ENCODE data around the gene NAALADL1. TPM values are rescaled to one million over a fixed set of nuclear protein-coding genes. Genes with fewer than 3 reads are reported as not detected.

Gene NAALADL1
- total and polyA plus RNA-seq, 2 experiments from 2014 or later, result 11.1 to 13.7 TPM

DNA sequence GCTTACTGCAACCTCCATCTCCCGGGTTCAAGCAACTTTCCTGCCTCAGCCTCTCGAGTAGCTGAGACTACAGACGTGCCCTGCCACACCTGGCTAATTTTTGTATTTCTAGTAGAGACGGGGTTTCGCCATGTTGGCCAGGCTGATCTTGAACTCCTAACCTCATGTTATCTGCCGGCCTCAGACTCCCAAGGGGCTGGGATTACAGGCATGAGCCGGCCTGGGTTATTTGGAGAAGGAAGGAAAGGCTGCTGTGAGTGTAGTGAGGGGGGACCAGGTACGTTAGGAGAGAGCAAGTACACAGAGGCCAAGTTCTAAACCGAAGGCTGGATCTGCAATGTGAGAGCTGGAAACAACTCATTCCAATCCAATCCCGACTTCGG is 62.0 kb downstream of the NAALADL1 start (continued):
- TF ChIP-seq, protein P1, sequence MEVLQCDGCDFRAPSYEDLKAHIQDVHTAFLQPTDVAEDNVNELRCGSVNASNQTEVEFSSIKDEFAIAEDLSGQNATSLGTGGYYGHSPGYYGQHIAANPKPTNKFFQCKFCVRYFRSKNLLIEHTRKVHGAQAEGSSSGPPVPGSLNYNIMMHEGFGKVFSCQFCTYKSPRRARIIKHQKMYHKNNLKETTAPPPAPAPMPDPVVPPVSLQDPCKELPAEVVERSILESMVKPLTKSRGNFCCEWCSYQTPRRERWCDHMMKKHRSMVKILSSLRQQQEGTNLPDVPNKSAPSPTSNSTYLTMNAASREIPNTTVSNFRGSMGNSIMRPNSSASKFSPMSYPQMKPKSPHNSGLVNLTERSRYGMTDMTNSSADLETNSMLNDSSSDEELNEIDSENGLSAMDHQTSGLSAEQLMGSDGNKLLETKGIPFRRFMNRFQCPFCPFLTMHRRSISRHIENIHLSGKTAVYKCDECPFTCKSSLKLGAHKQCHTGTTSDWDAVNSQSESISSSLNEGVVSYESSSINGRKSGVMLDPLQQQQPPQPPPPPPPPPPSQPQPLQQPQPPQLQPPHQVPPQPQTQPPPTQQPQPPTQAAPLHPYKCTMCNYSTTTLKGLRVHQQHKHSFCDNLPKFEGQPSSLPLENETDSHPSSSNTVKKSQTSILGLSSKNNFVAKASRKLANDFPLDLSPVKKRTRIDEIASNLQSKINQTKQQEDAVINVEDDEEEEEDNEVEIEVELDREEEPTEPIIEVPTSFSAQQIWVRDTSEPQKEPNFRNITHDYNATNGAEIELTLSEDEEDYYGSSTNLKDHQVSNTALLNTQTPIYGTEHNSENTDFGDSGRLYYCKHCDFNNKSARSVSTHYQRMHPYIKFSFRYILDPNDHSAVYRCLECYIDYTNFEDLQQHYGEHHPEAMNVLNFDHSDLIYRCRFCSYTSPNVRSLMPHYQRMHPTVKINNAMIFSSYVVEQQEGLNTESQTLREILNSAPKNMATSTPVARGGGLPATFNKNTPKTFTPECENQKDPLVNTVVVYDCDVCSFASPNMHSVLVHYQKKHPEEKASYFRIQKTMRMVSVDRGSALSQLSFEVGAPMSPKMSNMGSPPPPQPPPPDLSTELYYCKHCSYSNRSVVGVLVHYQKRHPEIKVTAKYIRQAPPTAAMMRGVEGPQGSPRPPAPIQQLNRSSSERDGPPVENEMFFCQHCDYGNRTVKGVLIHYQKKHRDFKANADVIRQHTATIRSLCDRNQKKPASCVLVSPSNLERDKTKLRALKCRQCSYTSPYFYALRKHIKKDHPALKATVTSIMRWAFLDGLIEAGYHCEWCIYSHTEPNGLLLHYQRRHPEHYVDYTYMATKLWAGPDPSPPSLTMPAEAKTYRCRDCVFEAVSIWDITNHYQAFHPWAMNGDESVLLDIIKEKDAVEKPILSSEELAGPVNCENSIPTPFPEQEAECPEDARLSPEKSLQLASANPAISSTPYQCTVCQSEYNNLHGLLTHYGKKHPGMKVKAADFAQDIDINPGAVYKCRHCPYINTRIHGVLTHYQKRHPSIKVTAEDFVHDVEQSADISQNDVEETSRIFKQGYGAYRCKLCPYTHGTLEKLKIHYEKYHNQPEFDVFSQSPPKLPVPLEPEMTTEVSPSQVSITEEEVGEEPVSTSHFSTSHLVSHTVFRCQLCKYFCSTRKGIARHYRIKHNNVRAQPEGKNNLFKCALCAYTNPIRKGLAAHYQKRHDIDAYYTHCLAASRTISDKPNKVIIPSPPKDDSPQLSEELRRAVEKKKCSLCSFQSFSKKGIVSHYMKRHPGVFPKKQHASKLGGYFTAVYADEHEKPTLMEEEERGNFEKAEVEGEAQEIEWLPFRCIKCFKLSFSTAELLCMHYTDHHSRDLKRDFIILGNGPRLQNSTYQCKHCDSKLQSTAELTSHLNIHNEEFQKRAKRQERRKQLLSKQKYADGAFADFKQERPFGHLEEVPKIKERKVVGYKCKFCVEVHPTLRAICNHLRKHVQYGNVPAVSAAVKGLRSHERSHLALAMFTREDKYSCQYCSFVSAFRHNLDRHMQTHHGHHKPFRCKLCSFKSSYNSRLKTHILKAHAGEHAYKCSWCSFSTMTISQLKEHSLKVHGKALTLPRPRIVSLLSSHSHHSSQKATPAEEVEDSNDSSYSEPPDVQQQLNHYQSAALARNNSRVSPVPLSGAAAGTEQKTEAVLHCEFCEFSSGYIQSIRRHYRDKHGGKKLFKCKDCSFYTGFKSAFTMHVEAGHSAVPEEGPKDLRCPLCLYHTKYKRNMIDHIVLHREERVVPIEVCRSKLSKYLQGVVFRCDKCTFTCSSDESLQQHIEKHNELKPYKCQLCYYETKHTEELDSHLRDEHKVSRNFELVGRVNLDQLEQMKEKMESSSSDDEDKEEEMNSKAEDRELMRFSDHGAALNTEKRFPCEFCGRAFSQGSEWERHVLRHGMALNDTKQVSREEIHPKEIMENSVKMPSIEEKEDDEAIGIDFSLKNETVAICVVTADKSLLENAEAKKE (CRISPR knock-in tag; IDR thresholded peaks at IDR 0.05), result no peak
- TF ChIP-seq REST (IDR thresholded peaks at IDR 0.05; ENCODE audit: unreplicated experiment), result no peak
- no peak for TF ChIP-seq EZH2 (IDR thresholded peaks at IDR 0.05; ENCODE audit: low read depth, unreplicated experiment)

Small RNA genes within 50 kb of the gene (microRNA-seq; reads per million reads assigned to microRNA genes)
- gene MIR6879, result not detected

Small RNA genes within 50 kb of the gene (small RNA-seq; reads per million reads assigned to genes)
- gene MIR6879 (ENCODE audit: low replicate concordance) (not detected), gene SNX15 (ENCODE audit: low replicate concordance) (not detected)

Other genes starting within 250 kb of the NAALADL1 start
- gene MEN1, start 248.0 kb downstream of the NAALADL1 start, total RNA-seq (2014; rRNA removed; shearing (Covaris generic)), result 38.9 and 45.2 TPM in 2 replicates
- 27.2 and 31.6 TPM in 2 replicates for gene MEN1, start 248.0 kb downstream of the NAALADL1 start, polyA plus RNA-seq (2016; fragmentation: Nextera tagmentation; extraction: Ambion mirVana)
- 10.1 and 11.6 TPM in 2 replicates for gene CDC42BPG, start 213.9 kb downstream of the NAALADL1 start, total RNA-seq (2014; rRNA removed; shearing (Covaris generic))
- 1.8 and 2.3 TPM in 2 replicates for gene CDC42BPG, start 213.9 kb downstream of the NAALADL1 start, polyA plus RNA-seq (2016; fragmentation: Nextera tagmentation; extraction: Ambion mirVana)
- gene EHD1, start 179.9 kb downstream of the NAALADL1 start, total RNA-seq (2014; rRNA removed; shearing (Covaris generic)), result 43.8 and 69.7 TPM in 2 replicates
- 16.7 and 16.9 TPM in 2 replicates for gene EHD1, start 179.9 kb downstream of the NAALADL1 start, polyA plus RNA-seq (2016; fragmentation: Nextera tagmentation; extraction: Ambion mirVana)
- gene ATG2A, start 141.3 kb downstream of the NAALADL1 start, total RNA-seq (2014; rRNA removed; shearing (Covaris generic)), result 26.2 and 31.7 TPM in 2 replicates
- gene ATG2A, start 141.3 kb downstream of the NAALADL1 start, polyA plus RNA-seq (2016; fragmentation: Nextera tagmentation; extraction: Ambion mirVana), result 8.7 and 9.2 TPM in 2 replicates
- gene PPP2R5B, start 133.9 kb downstream of the NAALADL1 start, total RNA-seq (2014; rRNA removed; shearing (Covaris generic)), result 3.3 and 5.8 TPM in 2 replicates
- gene PPP2R5B, start 133.9 kb downstream of the NAALADL1 start, polyA plus RNA-seq (2016; fragmentation: Nextera tagmentation; extraction: Ambion mirVana), result 2.6 and 2.8 TPM in 2 replicates
- 0.83 TPM in 1 of 2 replicates, not detected in the other for gene GPHA2, start 122.7 kb downstream of the NAALADL1 start, total RNA-seq (2014; rRNA removed; shearing (Covaris generic))
- gene GPHA2, start 122.7 kb downstream of the NAALADL1 start, polyA plus RNA-seq (2016; fragmentation: Nextera tagmentation; extraction: Ambion mirVana), result 1.8 and 3.6 TPM in 2 replicates
- gene MAJIN, start 86.4 kb downstream of the NAALADL1 start, total RNA-seq (2014; rRNA removed; shearing (Covaris generic)), result not detected in 2 replicates
- gene MAJIN, start 86.4 kb downstream of the NAALADL1 start, polyA plus RNA-seq (2016; fragmentation: Nextera tagmentation; extraction: Ambion mirVana), result not detected in 2 replicates
- gene BATF2, start 61.6 kb downstream of the NAALADL1 start, total RNA-seq (2014; rRNA removed; shearing (Covaris generic)), result 0.58 and 1.6 TPM in 2 replicates
- gene BATF2, start 61.6 kb downstream of the NAALADL1 start, polyA plus RNA-seq (2016; fragmentation: Nextera tagmentation; extraction: Ambion mirVana), result 0.53 and 1.2 TPM in 2 replicates
- gene ARL2, start 44.4 kb downstream of the NAALADL1 start, total RNA-seq (2014; rRNA removed; shearing (Covaris generic)), result 170 and 193 TPM in 2 replicates
- 216 and 236 TPM in 2 replicates for gene ARL2, start 44.4 kb downstream of the NAALADL1 start, polyA plus RNA-seq (2016; fragmentation: Nextera tagmentation; extraction: Ambion mirVana)
- gene SNX15, start 31.1 kb downstream of the NAALADL1 start, total RNA-seq (2014; rRNA removed; shearing (Covaris generic)), result 15.6 and 21.4 TPM in 2 replicates
- gene SNX15, start 31.1 kb downstream of the NAALADL1 start, polyA plus RNA-seq (2016; fragmentation: Nextera tagmentation; extraction: Ambion mirVana), result 13.0 and 13.6 TPM in 2 replicates
- 30.3 and 31.1 TPM in 2 replicates for gene SAC3D1, start 17.3 kb downstream of the NAALADL1 start, total RNA-seq (2014; rRNA removed; shearing (Covaris generic))
- gene SAC3D1, start 17.3 kb downstream of the NAALADL1 start, polyA plus RNA-seq (2016; fragmentation: Nextera tagmentation; extraction: Ambion mirVana), result 21.6 and 21.8 TPM in 2 replicates
- gene CDCA5, start 25.5 kb upstream of the NAALADL1 start, total RNA-seq (2014; rRNA removed; shearing (Covaris generic)), result 63.3 and 70.9 TPM in 2 replicates
- 53.3 and 64.9 TPM in 2 replicates for gene CDCA5, start 25.5 kb upstream of the NAALADL1 start, polyA plus RNA-seq (2016; fragmentation: Nextera tagmentation; extraction: Ambion mirVana)
- 16.7 and 26.8 TPM in 2 replicates for gene ZFPL1, start 25.7 kb upstream of the NAALADL1 start, total RNA-seq (2014; rRNA removed; shearing (Covaris generic))
- gene ZFPL1, start 25.7 kb upstream of the NAALADL1 start, polyA plus RNA-seq (2016; fragmentation: Nextera tagmentation; extraction: Ambion mirVana), result 23.5 and 26.3 TPM in 2 replicates
- 435 and 450 TPM in 2 replicates for gene VPS51, start 37.7 kb upstream of the NAALADL1 start, total RNA-seq (2014; rRNA removed; shearing (Covaris generic))
- 42.2 and 45.3 TPM in 2 replicates for gene VPS51, start 37.7 kb upstream of the NAALADL1 start, polyA plus RNA-seq (2016; fragmentation: Nextera tagmentation; extraction: Ambion mirVana)
- 70.2 and 82.3 TPM in 2 replicates for gene TM7SF2, start 53.3 kb upstream of the NAALADL1 start, total RNA-seq (2014; rRNA removed; shearing (Covaris generic))
- gene TM7SF2, start 53.3 kb upstream of the NAALADL1 start, polyA plus RNA-seq (2016; fragmentation: Nextera tagmentation; extraction: Ambion mirVana), result 43.5 and 48.7 TPM in 2 replicates
- gene ZNHIT2, start 59.1 kb upstream of the NAALADL1 start, total RNA-seq (2014; rRNA removed; shearing (Covaris generic)), result 17.4 and 18.1 TPM in 2 replicates
- gene ZNHIT2, start 59.1 kb upstream of the NAALADL1 start, polyA plus RNA-seq (2016; fragmentation: Nextera tagmentation; extraction: Ambion mirVana), result 17.7 and 18.3 TPM in 2 replicates
- gene FAU, start 63.6 kb upstream of the NAALADL1 start, total RNA-seq (2014; rRNA removed; shearing (Covaris generic)), result 262 and 329 TPM in 2 replicates
- 1,177 and 1,316 TPM in 2 replicates for gene FAU, start 63.6 kb upstream of the NAALADL1 start, polyA plus RNA-seq (2016; fragmentation: Nextera tagmentation; extraction: Ambion mirVana)
- gene MRPL49, start 63.8 kb upstream of the NAALADL1 start, total RNA-seq (2014; rRNA removed; shearing (Covaris generic)), result 61.9 and 64.9 TPM in 2 replicates
- 27.7 and 28.4 TPM in 2 replicates for gene MRPL49, start 63.8 kb upstream of the NAALADL1 start, polyA plus RNA-seq (2016; fragmentation: Nextera tagmentation; extraction: Ambion mirVana)
- 28.3 and 28.7 TPM in 2 replicates for gene SYVN1, start 76.0 kb upstream of the NAALADL1 start, total RNA-seq (2014; rRNA removed; shearing (Covaris generic))
- 13.8 and 14.0 TPM in 2 replicates for gene SYVN1, start 76.0 kb upstream of the NAALADL1 start, polyA plus RNA-seq (2016; fragmentation: Nextera tagmentation; extraction: Ambion mirVana)
- not detected in 2 replicates for gene SPDYC, start 111.7 kb upstream of the NAALADL1 start, total RNA-seq (2014; rRNA removed; shearing (Covaris generic))
- gene SPDYC, start 111.7 kb upstream of the NAALADL1 start, polyA plus RNA-seq (2016; fragmentation: Nextera tagmentation; extraction: Ambion mirVana), result 0.27 and 0.52 TPM in 2 replicates
- 271 and 277 TPM in 2 replicates for gene CAPN1, start 123.4 kb upstream of the NAALADL1 start, total RNA-seq (2014; rRNA removed; shearing (Covaris generic))
- 63.0 and 67.3 TPM in 2 replicates for gene CAPN1, start 123.4 kb upstream of the NAALADL1 start, polyA plus RNA-seq (2016; fragmentation: Nextera tagmentation; extraction: Ambion mirVana)
- 25.9 and 30.4 TPM in 2 replicates for gene POLA2, start 203.4 kb upstream of the NAALADL1 start, total RNA-seq (2014; rRNA removed; shearing (Covaris generic))
- gene POLA2, start 203.4 kb upstream of the NAALADL1 start, polyA plus RNA-seq (2016; fragmentation: Nextera tagmentation; extraction: Ambion mirVana), result 17.4 and 22.5 TPM in 2 replicates